Stimulated activated CD8-positive, alpha-beta memory T cell treated with anti-CD3 and anti-CD28 coated beads, Interleukin-15, amount 100 ng/mL, for 48 hours (primary cell): ENCODE measurements around the gene NFIA.

ENCODE experiments used
- DNase-seq, 2 donors: peaks; one replicate each; pipeline ENCODE4 v3.0.0-alpha.2; 2020; ENCODE audit warnings: low read depth in 2 of 2

Gene NFIA

GRCh38 chr1:61490924-61491323 lies 408.6 kb downstream of the NFIA start:
- DNase-seq: no peak

GRCh38 chr1:61491497-61491896 lies 409.1 kb downstream of the NFIA start:
- no peak for DNase-seq

- DNase-seq: no peak
Observed at GRCh38 chr1:61494000-61494399, 411.6 kb downstream of the NFIA start.

- no peak for DNase-seq
Observed at GRCh38 chr1:61496501-61496900, 414.1 kb downstream of the NFIA start.

GRCh38 chr1:61497013-61497412 lies 414.7 kb downstream of the NFIA start:
- DNase-seq: no peak

- DNase-seq: no peak
Observed at GRCh38 chr1:61498342-61498741, 416.0 kb downstream of the NFIA start.

- no peak for DNase-seq
Observed at GRCh38 chr1:61501971-61502916, 419.9 kb downstream of the NFIA start.

- no peak for DNase-seq
Observed at GRCh38 chr1:61504305-61504704, 421.9 kb downstream of the NFIA start.

- DNase-seq: no peak
Observed at GRCh38 chr1:61504852-61505390, 422.6 kb downstream of the NFIA start.

GRCh38 chr1:61506236-61506635 lies 423.9 kb downstream of the NFIA start:
- no peak for DNase-seq

- DNase-seq: no peak
Observed at GRCh38 chr1:61506944-61507500, 424.7 kb downstream of the NFIA start.
